ENCODE measurements around the gene SGMS1.

DNA sequence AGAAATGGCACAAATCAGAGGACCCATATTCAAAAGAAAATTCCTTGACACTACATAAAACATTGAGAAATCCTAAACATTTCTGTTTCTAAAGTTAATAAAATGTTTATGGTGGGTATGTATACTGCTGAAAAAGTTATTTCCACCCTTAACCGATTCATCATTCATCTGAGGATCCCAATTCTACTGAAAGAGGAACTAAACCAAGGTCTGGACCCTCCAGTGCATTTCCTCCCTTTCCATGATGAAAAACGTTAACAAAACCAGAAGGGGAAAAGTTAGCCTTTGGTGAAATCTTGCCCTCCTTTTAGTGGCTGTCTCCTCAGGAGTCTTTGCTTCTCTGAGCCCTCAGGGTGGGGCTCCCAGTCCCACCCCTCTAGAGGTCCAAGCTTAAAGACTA, 227.9 kb downstream of the SGMS1 start:
- no peak for TF ChIP-seq ZFP30 (CRISPR knock-in tag; IDR thresholded peaks at IDR 0.05)
- TF ChIP-seq, protein P1, sequence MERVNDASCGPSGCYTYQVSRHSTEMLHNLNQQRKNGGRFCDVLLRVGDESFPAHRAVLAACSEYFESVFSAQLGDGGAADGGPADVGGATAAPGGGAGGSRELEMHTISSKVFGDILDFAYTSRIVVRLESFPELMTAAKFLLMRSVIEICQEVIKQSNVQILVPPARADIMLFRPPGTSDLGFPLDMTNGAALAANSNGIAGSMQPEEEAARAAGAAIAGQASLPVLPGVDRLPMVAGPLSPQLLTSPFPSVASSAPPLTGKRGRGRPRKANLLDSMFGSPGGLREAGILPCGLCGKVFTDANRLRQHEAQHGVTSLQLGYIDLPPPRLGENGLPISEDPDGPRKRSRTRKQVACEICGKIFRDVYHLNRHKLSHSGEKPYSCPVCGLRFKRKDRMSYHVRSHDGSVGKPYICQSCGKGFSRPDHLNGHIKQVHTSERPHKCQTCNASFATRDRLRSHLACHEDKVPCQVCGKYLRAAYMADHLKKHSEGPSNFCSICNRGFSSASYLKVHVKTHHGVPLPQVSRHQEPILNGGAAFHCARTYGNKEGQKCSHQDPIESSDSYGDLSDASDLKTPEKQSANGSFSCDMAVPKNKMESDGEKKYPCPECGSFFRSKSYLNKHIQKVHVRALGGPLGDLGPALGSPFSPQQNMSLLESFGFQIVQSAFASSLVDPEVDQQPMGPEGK (CRISPR knock-in tag; IDR thresholded peaks at IDR 0.05; ENCODE audit: borderline replicate concordance): no peak
- TF ChIP-seq RARB (CRISPR knock-in tag; IDR thresholded peaks at IDR 0.05): no peak
- TF ChIP-seq CSDC2 (CRISPR knock-in tag; IDR thresholded peaks at IDR 0.05): no peak
- TF ChIP-seq BACH2 (CRISPR knock-in tag; IDR thresholded peaks at IDR 0.05; ENCODE audit: borderline replicate concordance): no peak
- TF ChIP-seq ZNF8 (CRISPR knock-in tag; IDR thresholded peaks at IDR 0.05): no peak
- TF ChIP-seq, protein P2, sequence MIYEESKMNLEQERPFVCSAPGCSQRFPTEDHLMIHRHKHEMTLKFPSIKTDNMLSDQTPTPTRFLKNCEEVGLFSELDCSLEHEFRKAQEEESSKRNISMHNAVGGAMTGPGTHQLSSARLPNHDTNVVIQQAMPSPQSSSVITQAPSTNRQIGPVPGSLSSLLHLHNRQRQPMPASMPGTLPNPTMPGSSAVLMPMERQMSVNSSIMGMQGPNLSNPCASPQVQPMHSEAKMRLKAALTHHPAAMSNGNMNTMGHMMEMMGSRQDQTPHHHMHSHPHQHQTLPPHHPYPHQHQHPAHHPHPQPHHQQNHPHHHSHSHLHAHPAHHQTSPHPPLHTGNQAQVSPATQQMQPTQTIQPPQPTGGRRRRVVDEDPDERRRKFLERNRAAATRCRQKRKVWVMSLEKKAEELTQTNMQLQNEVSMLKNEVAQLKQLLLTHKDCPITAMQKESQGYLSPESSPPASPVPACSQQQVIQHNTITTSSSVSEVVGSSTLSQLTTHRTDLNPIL (CRISPR knock-in tag; IDR thresholded peaks at IDR 0.05; ENCODE audit: low read depth): no peak
- no peak for TF ChIP-seq OSR1 (CRISPR knock-in tag; IDR thresholded peaks at IDR 0.05)
- TF ChIP-seq ISL1 (CRISPR knock-in tag; IDR thresholded peaks at IDR 0.05): no peak
- no peak for TF ChIP-seq ZFP3 (CRISPR knock-in tag; IDR thresholded peaks at IDR 0.05)
- TF ChIP-seq TOX (CRISPR knock-in tag; IDR thresholded peaks at IDR 0.05; ENCODE audit: borderline replicate concordance): no peak
- TF ChIP-seq ZNF70 (CRISPR knock-in tag; IDR thresholded peaks at IDR 0.05): no peak

Data from SK-N-SH treated with all-trans-retinoic acid at 6 μM for 48 hours (cell line).